Smooth muscle cell (in vitro differentiated cells): ENCODE results near the gene SHFL. TPM values are rescaled to one million over a fixed set of nuclear protein-coding genes. Genes with fewer than 3 reads are reported as not detected.

Experiments used
- DNase-seq: peaks from one replicate; lab custom pipeline; 2025; ENCODE audit not compliant: unreplicated experiment; lab: John Stamatoyannopoulos, UW
- H2AFZ ChIP-seq: fragments of 200-600 bp; sonication (generic); 2 replicates; pipeline ENCODE4 v1.6.0; 2016; ENCODE audit warnings: antibody characterized with exemption, low read depth, mild to moderate bottlenecking
- H3F3A ChIP-seq: fragments of 200-600 bp; sonication (generic); 2 replicates; pipeline ENCODE4 v1.6.0; 2017; ENCODE audit warnings: antibody characterized with exemption, low read depth
- H3K27ac ChIP-seq: fragments of 200-600 bp; sonication (generic); 2 replicates; pipeline ENCODE4 v1.5.1; 2016; ENCODE audit warnings: low read depth, mild to moderate bottlenecking
- H3K27me3 ChIP-seq: fragments of 200-600 bp; sonication (generic); 2 replicates; pipeline ENCODE4 v1.6.1; 2016; ENCODE audit warnings: low read depth, mild to moderate bottlenecking
- H3K36me3 ChIP-seq: fragments of 200-600 bp; sonication (generic); 2 replicates; pipeline ENCODE4 v1.5.1; 2016; ENCODE audit warnings: low read depth
- H3K4me1 ChIP-seq: fragments of 200-600 bp; sonication (generic); 2 replicates; pipeline ENCODE4 v1.5.1; 2016; ENCODE audit warnings: low read depth
- H3K4me2 ChIP-seq: fragments of 200-600 bp; sonication (generic); 2 replicates; pipeline ENCODE4 v1.6.0; 2016; ENCODE audit warnings: mild to moderate bottlenecking
- H3K4me3 ChIP-seq: fragments of 200-600 bp; sonication (generic); 2 replicates; pipeline ENCODE4 v1.5.1; 2016; ENCODE audit warnings: mild to moderate bottlenecking
- H3K79me2 ChIP-seq: fragments of 200-600 bp; sonication (generic); 2 replicates; pipeline ENCODE4 v1.6.0; 2016; ENCODE audit warnings: low read depth, mild to moderate bottlenecking
- H3K9ac ChIP-seq: fragments of 200-600 bp; sonication (generic); 2 replicates; pipeline ENCODE4 v1.6.0; 2016; ENCODE audit warnings: low read depth
- H3K9me3 ChIP-seq: fragments of 200-600 bp; sonication (generic); replicated peaks from 2 replicates; pipeline ENCODE4 v1.5.1; 2016; ENCODE audit warnings: low read depth
- H4K20me1 ChIP-seq: fragments of 200-600 bp; sonication (generic); 2 replicates; pipeline ENCODE4 v1.6.0; 2016; ENCODE audit warnings: low read depth
- WGBS: methylation state at CpG from one replicate; pipeline ENCODE4 v1.1.7; 2016; ENCODE audit warnings: low lambda C conversion rate; 5-methylcytosine and 5-hydroxymethylcytosine counted together
- polyA plus RNA-seq: library from polyadenylated mRNA; unstranded; fragments of >200 nt; fragmentation: Nextera tagmentation; extraction: Ambion mirVana; gene quantifications from 2 replicates; pipeline ENCODE4 v1.2.1, GENCODE V29; 2016
- total RNA-seq: library from RNA; depleted of rRNA; stranded (reverse); fragments of >200 nt; gene quantifications from 2 replicates; pipeline ENCODE4 v1.2.3, GENCODE V29; 2014
- TF ChIP-seq, protein P1 (sequence below): fragments of 200-600 bp; sonication (generic); IDR thresholded peaks from 2 replicates; pipeline ENCODE4 v1.5.1; 2017; ENCODE audit warnings: borderline replicate concordance, mild to moderate bottlenecking, antibody characterized with exemption; ENCODE audit not compliant: insufficient read depth, poor library complexity, severe bottlenecking

Gene SHFL
- total and polyA plus RNA-seq, 2 experiments from 2014 or later: 15.6 to 28.7 TPM

DNA sequence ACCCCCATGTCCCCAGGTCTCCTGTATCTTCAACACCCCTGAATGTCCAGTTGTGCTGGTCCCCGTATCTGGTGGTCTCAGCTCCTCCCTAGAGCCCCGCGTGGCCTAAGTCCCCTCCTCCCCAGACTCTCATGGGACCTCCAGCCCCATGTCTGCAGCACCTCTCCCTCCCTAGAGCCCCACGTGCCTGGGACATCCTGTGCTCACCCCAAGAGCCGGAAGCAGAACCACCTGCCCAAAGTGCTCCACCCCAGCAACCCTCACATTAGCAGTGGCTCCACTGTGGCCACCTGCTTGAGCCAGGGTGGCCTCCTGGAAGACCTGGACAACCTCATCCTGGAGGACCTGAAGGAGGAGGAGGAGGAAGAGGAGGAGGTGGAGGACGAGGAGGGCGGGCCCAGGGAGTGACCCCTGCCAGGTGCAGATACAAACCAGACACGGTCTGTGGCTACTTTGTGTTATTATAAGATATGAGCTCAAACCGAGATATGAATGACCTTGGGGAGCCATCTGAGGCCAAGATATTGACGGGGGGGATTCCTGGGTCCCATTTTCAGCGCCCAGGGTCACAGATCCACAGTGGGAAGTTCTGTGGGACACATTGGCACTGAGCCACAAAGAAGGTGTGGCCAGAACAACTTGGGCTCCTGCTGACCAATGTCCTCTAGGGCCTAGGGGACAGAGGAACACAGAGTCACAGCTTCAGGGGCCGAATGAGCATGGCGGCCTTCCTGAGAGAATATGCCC, 6.0 kb downstream of the SHFL start:
- Histone ChIP-seq H3K27ac (no peak overlapping the region), H4K20me1 (no peaks in the 10 kb centered on the region), H3K4me1 (no peaks in the 10 kb centered on the region), H3K27me3 (no peaks in the 10 kb centered on the region), H3K9me3 (no peaks in the 10 kb centered on the region), H3K36me3 (no peaks in the 10 kb centered on the region), H3K4me2 (no peak overlapping the region), H3F3A (peaks cover 9% of the 10 kb centered on the region), H2AFZ (no peak overlapping the region), H3K4me3 (no peak overlapping the region), H3K79me2 (no peaks in the 10 kb centered on the region), H3K9ac (no peak overlapping the region)
- 88% methylated on average over 13 of the region's 13 CpGs for WGBS
- DNase-seq: no peak
- TF ChIP-seq, protein P1, sequence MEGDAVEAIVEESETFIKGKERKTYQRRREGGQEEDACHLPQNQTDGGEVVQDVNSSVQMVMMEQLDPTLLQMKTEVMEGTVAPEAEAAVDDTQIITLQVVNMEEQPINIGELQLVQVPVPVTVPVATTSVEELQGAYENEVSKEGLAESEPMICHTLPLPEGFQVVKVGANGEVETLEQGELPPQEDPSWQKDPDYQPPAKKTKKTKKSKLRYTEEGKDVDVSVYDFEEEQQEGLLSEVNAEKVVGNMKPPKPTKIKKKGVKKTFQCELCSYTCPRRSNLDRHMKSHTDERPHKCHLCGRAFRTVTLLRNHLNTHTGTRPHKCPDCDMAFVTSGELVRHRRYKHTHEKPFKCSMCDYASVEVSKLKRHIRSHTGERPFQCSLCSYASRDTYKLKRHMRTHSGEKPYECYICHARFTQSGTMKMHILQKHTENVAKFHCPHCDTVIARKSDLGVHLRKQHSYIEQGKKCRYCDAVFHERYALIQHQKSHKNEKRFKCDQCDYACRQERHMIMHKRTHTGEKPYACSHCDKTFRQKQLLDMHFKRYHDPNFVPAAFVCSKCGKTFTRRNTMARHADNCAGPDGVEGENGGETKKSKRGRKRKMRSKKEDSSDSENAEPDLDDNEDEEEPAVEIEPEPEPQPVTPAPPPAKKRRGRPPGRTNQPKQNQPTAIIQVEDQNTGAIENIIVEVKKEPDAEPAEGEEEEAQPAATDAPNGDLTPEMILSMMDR: no peak

GRCh38 chr19:10092648-10093294, 6.7 kb downstream of the SHFL start:
- Histone ChIP-seq H4K20me1 (no peaks in the 10 kb centered on the region), H3K27me3 (no peaks in the 10 kb centered on the region), H3K27ac (no peak overlapping the region), H2AFZ (no peak overlapping the region), H3F3A (peaks cover 9% of the 10 kb centered on the region), H3K4me1 (no peaks in the 10 kb centered on the region), H3K36me3 (no peaks in the 10 kb centered on the region), H3K9me3 (no peaks in the 10 kb centered on the region), H3K4me2 (no peak overlapping the region), H3K79me2 (no peaks in the 10 kb centered on the region), H3K9ac (no peak overlapping the region), H3K4me3 (no peak overlapping the region)
- TF ChIP-seq, protein P1: no peak
- DNase-seq: no peak
- 89% methylated on average over 9 of the region's 9 CpGs for WGBS

DNA sequence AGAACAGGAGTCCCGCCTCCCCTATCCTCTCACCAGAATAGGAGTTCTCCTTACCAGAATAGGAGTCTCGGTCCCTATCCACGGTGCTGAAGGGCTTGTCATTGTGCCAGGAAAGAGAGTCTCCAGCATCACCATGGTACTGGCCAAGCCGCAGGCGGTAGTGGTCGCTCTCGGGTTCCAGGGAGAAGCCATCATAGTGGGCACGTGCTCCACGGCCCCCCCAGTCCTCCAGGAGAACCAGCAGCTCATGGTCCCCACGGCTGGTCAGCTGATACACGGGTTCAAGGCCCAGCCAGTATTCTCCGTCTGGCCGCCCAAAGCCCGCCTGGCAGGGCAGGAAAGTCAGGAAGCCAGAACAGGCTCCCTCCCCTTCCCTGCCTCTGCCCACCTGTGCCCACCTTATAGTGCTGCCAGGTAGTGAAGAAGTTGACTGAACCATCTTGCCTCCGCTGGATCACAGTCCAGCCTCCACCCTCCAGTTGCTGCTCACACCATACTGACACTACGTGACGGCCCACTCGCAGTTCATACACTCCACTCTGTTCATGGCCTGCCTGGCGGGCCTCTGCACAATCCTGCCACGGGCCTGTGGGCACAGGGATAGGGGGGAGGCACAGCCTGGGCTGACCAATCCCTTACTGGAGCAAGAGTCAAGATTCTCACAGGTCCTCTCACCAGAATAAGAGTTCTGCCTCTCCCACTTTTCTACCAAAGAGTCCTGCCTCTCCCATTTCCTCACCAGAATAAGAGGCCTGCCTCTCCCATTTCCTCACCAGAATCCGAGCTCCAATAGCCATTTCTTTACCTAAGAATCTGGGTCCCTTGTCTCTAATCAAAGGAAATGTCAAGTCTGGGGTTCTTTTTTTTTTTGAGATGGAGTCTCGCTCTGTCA, 7.4 kb downstream of the SHFL start:
- no peak for DNase-seq
- no peaks in the 10 kb centered on the region for H3K27me3 ChIP-seq
- H3F3A ChIP-seq: peaks cover 9% of the 10 kb centered on the region
- H3K27ac ChIP-seq: no peak overlapping the region
- no peaks in the 10 kb centered on the region for H3K9me3 ChIP-seq
- no peaks in the 10 kb centered on the region for H3K36me3 ChIP-seq
- no peak overlapping the region for H3K9ac ChIP-seq
- TF ChIP-seq, protein P1: no peak
- no peaks in the 10 kb centered on the region for H3K79me2 ChIP-seq
- H2AFZ ChIP-seq: no peak overlapping the region
- no peaks in the 10 kb centered on the region for H4K20me1 ChIP-seq
- H3K4me2 ChIP-seq: no peak overlapping the region
- no peak overlapping the region for H3K4me3 ChIP-seq
- H3K4me1 ChIP-seq: no peaks in the 10 kb centered on the region
- 89% methylated on average over 22 of the region's 22 CpGs for WGBS
